Middle frontal gyrus (tissue), 1 donor: ENCODE data around the gene PFKL.
"Not testable (repeated sequence)": the region's sequence is repeated elsewhere in the genome, so short reads cannot be mapped to it uniquely, and the experiment has no call there.

Experiments used
- DNase-seq: peaks from one replicate; pipeline ENCODE4 v3.0.0-alpha.2; 2015; ENCODE audit warnings: low spot score; ENCODE audit errors: extremely low spot score

The PFKL gene

DNA sequence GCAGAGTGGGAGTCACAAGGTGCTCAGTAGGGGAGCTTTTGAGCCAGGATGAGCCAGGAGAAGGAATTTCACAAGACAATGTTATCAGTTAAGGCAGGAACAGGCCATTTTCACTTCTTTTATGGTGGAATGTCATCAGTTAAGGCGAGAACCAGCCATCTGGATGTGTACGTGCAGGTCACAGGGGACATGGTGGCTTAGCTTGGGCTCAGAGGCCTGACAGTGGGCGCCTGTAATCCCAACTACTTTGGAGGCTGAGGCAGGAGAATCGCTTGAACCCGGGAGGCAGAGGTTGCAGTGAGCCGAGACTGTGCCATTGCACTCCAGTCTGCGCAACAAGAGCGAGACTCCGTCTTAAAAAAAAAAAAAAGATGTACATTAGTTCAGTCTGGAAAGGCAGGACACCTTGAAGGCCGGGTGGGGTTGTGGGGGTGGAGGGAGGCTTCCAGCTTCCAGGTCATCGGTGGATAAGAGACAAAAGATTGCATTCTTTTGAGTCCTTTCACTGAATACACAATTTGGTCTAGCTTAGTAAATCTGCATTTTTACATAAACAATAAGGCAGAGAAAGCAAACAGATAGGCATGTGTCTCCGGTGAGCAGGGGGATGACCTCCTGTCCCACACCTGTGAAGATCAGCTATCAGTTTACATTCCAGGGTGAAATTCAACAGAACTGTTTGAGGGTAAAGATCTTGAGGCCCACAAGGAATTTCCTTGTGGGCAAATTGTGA, 42.0 kb downstream of the PFKL start:
- not testable (repeated sequence) for DNase-seq

DNA sequence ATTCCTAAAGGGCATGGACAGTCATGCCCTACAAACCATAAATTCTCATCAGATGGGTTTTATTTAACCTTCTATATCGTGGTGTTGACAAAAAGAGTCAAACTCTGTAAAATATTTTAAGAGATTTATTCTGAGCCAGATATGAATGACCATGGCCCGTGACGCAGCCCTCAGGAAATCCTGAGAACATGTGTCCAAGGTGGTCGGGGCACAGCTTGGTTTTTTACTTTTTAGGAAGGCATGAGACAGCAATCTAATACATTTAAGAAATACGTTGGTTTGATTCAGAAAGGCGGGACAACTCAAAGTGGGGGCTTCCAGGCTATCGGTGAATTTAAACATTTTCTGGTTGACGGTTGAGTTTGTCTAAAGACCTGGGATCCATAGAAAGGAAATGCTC, 43.1 kb downstream of the PFKL start:
- not testable (repeated sequence) for DNase-seq

DNA sequence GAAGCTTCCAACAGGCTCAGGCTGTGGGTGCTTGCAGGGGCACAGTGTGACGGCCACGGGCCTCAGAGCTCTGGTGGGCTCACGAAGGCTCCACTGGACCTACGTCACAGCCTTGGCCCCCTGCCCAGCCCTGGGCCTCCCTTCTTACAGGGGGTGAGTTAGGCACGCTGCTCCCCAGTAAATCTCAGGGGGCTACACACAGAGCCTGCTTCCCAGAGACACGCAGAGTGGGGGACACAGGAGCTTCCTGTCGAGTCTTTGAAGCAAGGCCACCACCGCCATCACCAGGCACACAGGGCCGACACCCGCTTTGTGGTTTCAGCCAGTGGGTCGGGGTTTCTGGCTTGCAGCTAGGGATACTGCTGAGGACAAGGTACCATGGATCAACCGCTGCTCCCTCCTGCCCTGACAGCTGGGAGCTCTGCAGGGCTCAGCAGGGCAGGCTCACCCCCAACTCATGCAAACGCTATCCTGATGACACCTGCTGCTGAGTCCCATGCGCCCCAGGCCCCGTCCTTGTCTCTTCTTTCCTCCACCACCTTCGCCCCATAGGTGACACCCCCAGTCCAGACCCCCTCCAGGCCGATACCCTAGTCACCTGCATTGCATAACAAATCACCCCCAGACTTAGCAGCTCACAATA, 44.8 kb downstream of the PFKL start:
- DNase-seq = no peak

DNA sequence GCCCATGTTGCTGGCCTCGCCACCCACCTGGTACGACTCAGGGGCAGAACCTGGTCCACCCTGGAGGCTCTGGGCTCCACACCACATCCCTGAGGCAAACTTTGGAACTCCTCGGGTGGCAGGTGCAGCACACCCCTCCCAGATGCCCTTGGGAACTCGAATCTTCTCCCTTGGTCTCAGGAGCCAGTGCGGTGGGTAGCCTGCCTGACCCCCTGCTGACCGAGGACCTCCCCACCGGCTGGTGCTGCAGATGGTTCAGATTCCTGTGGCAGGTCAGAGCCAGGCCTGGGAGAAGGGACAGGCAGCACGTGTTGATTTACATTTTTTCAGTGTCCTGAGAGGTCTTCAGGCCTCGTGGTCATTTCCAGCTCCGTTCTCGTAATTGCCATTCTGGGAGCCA, 45.6 kb downstream of the PFKL start:
- no peak for DNase-seq

DNA sequence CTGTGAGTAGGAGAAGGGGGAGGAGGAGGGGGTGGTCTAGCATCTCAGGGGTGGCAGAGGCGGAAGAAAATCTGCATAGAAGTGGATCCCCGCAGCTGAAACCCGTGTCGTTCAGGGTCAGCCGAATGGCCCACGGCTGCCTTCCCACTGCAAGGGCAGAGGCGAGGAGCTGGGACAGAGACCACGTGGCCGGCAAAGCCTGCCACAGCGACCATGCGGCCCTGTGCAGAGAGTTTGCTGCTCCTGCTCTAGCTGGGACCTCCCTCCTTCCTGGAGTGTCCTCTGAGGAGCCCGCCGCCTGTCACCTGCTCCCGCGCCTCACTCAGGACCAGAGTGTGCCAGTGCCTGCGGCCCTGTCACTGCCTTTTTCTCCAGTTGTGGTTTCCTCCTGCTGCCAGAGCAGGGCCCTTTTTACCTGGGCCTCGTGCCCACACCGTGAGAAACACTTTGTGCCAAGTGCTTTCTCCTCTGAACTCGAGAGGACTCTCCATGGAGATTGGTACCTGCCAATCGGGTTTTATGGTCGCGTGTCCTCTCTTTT, 48.1 kb downstream of the PFKL start:
- DNase-seq = no peak

DNA sequence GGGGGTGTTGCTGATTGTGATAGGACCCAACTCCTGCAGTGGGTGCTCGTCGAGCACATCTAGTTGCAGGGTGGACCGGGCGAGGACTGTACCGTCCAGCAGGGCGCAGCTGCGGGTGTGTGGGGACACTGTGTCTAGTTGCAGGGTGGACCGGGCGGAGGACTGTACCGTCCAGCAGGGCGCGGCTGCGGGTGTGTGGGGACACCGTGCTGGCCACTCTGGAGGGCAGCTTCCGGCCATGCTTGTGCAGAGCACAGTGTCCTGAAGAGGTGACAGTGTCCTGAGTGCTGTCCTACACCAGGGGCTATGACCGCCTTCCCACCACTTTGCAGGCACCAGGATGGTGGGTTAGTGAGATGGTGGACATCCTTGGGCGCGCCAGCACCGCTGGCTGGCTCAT, 49.0 kb downstream of the PFKL start:
- no peak for DNase-seq

DNA sequence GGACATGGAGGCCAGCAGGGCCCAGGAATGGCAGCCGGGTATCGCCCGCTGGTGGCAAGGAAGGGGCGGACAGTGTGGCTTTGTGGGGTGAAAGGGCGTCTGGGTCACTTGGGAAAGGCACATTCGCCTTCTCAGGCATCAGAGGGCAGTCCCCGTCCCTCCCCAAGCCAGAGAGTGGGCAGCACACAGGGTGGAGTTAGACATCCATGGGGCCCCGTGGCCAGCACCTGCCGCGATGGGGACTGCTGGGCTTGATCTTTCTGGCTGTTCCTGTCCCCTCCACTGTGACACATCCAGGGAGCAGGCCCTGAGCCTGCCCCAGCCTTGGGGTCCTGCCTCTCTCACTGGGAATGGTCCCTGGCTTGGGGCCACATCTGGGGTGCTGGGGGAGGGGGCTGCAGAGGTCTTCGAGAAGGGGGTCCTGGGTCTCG, 49.6 kb downstream of the PFKL start:
- DNase-seq = no peak

DNA sequence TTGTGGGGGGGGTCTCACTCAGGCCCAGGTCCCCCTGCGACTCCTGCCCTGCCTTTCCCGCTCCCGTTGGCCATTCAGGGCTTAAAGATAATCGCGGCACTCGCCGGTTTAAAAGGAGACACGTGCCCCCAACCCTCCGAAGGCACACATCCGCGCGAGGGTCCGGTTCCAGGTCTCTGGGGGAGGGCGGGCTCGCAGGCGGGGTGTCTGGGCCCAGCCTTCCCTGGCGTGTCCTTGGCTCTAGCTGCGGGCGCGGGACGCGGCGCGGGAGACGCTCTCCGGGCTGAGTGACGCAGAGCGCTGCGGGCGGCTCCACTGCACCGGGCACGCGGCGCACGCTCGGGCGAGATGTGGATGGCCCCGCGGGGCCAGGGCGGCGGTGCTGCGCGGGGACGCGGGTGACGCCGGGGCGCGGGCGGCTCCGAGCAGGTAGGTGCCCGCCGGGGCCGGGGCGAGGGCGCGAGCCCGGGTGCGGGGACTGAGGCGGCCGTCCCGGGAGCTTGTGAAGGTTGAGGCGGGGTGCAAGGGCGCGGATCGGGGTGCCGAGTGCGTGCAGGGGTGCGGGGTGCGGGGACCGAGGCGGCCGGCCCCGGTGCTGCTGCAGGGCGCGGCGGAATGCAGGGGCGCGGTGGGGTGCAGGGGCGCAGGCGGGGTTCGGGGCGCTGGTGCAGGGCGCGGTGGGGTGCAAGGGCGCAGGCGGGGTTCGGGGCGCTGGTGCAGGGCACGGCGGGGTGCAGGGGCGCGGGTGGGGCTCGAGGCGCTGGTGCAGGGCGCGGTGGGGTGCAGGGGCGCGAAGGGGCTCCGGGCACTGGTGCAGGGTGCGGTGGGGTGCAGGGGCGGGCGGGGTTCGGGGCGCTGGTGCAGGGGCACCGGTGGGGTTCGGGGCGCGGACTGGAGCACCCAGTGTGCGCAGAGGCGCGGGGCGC, 50.3 kb downstream of the PFKL start:
- DNase-seq = no peak

DNA sequence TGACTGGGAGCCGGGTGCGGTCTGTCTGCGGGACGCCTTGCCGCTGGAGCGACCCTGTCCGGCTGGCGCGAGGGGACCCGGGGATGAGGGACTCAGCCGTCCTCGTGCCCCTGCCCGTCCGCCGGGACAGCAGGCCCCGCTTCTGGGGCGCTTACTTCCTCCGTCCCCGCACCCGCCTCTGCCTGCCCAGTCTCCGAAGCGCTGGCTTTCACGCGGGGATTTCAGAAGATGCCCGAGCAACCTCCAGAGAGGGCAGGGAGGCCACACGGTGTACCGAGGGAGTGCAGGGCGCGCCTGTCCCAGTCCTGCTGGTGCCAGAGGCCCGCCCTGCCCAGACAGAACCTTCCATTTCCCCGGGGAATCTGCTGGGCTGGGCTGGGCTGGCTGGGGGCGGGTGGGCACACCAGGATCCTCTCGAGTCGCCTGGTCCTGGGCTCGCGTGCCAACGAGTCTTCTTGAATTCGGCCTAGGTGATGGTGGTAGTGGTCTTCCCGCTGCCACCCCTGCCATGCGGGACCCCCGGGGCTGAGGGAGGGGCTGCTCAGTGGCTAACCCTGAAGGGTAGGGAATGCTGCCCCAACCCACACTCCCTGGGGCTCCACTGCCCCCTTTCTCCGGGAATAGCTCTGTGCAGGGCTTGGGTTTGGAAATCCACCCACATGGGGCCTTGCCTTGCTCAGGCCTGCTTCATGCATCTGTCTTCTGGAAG, 51.1 kb downstream of the PFKL start:
- no peak for DNase-seq

DNA sequence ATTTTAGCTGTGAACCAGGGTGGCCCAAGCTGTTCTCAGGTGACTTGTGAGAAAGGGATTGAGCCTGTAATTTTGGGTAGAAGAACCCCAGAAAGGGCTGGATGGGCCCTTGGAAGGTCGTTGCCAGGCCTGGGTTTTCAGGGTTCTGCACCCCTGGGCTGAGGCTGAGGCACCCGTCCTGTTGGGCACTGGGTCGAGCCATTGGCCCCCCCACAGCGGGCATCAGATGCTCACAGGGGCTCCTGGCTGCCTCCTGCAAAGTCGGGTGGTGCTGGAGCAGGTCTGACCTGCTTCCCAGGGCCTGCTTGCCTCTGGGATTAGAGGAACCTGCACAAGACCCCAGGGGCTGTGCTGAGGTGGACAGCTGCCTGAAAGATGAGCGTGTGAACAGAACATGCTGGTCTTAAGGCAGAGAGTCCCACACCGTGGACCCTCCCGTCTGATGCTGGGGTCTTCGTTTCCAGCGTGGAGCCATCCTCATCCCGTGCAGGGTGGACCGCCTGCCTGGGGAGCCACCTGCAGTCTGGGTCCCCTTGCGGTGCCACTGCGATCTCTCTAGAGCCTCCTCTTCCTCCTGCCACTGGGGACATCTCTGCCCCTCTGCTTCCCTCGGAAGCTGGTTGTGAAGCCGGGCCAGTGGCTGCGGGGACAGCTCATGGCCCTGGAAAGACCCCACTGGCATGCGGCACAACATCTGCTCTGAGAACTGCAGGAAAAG, 51.8 kb downstream of the PFKL start:
- no peak for DNase-seq

DNA sequence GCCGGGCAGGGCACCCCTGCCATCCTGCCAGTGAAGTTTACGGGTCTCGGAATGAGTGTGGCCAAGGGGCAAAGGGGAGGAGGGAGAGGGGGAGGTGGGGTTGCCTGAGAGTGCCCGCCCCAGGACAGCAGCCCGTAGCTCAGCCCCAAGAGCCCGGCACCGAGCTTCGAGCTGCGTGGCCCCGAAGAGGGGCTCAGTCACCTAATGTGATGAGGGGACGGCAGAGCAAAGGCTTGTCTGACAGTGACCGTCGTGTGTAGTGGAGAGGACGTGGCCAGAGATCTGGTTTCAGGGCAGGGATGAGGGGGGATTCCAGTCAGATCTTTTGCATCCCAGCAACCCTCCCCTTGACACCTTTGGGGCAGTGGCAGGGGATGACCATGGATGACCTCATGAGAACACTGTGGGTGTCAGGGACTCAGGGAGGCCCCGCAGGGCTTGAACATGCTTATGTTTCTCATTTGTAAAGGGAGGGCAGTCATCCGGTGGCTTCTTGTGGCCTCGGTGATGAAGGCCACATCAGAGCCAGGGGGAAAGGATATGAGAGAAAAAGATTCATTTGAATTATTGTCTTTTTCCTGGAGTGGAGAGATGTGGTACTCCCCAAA, 52.5 kb downstream of the PFKL start:
- no peak for DNase-seq

DNA sequence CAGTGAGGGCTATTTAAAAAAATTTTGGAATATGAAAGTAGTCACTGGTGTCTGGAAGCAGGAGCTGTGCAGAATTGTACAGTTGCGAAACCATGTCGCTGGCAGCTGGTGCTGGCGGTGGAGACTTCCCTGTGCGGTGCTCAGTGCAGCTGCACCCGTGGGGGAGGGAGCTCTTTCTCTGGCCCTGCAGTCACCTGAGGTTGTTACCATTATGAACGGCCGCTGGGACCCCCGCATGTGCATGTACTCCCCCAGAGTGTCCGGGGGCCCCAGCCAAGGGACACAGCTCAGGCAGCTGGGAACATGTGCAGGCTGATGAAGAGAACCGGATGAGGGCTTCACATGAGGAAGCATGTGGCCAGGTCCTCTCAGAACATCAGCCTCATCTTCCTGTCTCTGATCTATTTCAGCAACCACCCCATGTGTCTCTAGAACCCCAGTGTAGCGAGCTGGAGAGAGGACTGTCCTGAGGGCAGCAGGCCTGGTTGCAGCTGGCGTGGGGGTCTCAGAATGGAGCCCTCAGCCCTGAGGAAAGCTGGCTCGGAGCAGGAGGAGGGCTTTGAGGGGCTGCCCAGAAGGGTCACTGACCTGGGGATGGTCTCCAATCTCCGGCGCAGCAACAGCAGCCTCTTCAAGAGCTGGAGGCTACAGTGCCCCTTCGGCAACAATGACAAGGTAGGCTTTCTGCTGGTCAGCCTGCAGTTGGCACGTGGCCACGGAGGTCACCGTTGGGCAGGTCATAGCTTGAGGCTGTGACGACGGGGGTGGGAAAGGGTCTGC, 53.5 kb downstream of the PFKL start, which contains the start of gene TRPM2:
TRPM2 (plus strand) TSS at position 431 of the 780 bp plus-strand sequence; CDS start at position 511, 80 bp downstream.
- DNase-seq = no peak

DNA sequence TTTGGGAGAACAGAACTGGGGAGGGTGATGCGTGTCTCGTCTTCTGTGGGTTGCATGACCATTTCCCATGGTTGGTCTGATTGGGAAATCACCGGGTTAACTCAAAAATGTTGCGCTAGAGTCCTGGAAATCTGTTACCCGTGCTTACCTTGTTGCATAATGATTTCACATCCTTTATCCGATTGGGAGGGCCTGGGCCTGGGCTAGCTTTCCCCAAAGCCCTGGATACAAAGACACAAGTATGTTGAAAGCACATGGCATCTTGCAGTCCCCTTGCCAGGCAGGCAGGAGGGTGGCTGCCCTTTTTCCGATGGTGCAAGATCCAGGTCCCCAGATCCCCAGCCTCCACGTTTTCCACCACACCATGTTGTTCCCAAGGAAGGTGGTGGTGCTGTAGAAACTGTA, 54.1 kb downstream of the PFKL start:
- DNase-seq = no peak

DNA sequence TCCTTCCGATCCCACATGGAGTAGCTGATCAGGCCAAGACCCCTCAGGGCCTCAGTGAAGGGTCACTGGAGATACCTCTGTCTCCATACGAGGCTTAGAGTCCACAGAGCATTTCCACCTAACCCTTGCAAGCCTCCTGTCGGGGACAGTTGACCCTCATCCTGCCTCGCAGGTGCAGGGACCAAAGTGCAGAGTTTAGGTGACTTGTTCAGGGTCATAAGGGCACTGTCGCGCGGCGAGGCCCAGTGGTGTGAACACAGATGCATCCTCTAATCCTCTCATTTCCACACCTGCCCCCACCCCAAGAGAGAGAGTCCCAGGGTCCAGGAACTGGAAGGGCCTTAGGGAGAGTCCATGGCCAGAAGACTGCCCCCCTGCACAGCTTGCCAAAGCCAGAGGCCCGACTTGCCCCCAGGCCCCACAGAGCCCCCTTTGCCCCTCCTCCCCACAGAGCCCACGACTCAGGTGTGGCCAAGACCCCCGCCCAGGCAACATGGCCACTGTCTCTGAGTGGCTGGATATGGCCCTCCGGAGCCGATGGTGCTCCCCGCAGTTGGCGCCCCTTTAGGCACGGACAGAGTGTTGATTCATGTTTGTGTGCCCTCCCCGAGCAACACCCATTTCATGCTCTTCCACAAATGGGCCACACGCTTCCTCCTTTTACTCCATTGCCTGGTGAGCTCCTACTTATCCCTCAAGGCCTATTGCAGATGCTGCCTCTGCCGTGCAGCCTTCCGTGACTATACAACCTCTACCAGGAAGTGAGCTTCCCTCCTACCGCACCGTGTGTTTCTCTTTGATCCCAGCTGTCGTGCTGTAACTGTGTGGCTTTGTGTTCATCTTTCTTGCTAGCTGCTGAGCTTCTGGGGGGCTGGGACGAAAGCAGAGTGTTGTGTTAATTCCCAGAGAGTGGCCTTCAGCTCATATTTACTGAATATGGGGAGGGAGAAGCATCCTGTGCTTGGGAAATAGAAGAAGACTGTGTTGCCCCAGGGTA, 55.2 kb downstream of the PFKL start:
- no peak for DNase-seq

DNA sequence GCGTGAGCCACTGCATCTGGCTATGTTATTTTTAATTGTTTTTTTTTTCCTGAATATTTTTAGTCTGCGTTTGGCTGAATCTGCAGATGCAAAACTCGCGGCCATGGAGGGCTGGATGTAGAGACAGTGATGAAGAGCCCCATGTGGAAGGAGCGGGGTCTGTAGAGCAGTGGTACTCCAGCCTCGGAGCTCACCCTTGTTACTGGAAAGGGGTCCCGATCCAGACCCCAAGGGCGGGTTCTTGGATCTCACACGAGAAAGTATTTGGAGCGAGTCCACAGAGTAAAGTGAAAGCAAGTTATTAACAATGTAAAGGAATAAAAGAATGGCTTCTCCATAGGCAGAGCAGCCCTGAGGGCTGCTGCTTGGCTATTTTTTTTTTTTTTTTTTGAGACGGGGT, 56.3 kb downstream of the PFKL start:
- no peak for DNase-seq

DNA sequence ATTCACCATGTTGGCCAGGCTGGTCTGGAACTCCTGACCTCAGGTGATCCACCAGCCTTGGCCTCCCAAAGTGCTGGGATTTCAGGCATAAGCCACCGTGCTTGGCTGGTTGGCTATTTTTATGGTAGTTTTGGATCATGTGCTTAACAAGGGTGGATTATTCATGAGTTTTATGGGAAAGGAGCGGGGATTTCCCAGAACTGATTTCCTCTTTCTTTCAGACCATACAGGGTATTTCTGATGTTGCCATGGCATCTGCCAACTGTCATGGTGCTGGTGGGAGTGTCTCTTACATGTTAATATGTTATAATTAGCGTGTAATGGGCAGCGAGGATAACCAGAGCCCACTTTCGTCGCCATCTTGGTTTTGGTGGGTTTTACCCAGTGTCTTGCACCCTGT, 56.8 kb downstream of the PFKL start:
- DNase-seq = no peak

DNA sequence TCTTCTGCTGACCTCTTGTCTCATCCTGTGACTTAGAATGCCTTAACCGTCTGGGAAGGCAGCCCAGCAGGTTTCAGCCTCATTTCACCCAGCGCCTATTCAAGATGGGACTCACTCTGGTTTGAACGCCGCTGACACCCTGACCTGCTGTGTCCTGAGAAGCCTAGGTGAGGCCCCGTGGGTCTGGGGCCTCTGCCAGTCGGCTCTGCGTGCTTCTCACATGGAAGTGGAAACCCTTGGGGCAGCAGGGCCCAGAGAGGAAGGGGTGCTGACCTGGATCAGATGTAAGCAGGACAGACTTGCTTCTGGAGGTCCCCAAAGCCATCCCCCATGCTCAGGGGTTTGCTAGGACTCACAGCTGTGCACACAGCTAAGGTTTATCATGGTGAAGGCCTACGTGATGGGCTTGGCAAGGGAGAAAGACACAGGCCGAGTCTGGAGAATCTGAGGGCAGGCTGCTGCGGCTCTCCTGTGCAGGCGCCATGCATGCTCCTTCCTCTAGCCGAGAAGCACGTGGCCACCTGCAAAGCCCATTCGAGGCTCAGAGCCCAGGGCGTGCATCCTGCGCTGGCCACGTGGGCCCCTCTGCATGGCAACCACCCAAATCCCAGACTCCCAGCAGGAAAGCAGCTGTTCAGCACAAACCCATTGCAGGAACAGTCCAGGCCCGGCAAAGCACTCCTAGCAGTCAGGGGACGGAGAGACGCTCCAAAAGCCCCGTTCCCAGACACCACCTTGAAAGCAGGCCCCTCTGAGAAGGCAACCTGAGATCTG, 57.4 kb downstream of the PFKL start:
- no peak for DNase-seq
